Measurements from ENCODE around the gene TMPRSS4. TPM values are rescaled to one million over a fixed set of nuclear protein-coding genes. Genes with fewer than 3 reads are reported as not detected.

Gene TMPRSS4
- total RNA-seq, 2 donors from 2014 or later, result not detected

GRCh38 chr11:118050208-118050891 lies 26.5 kb upstream of the TMPRSS4 start:
- ATAC-seq (no peak), DNase-seq (no peak)
- H3K27me3 Mint-ChIP-seq, result no peaks in the 10 kb centered on the region
- H3K27ac Mint-ChIP-seq, result peak overlapping the region; percentile 98
- no peaks in the 10 kb centered on the region for H3K9me3 ChIP-seq (ENCODE audit: control insufficient read depth, low read length, poor library complexity, severe bottlenecking)
- peaks cover 64% of the 10 kb centered on the region for H3K4me1 Mint-ChIP-seq
- H3K36me3 Mint-ChIP-seq (ENCODE audit: low read depth), result no peaks in the 10 kb centered on the region
- peak overlapping the region; percentile 69 for H3K4me3 Mint-ChIP-seq

DNA sequence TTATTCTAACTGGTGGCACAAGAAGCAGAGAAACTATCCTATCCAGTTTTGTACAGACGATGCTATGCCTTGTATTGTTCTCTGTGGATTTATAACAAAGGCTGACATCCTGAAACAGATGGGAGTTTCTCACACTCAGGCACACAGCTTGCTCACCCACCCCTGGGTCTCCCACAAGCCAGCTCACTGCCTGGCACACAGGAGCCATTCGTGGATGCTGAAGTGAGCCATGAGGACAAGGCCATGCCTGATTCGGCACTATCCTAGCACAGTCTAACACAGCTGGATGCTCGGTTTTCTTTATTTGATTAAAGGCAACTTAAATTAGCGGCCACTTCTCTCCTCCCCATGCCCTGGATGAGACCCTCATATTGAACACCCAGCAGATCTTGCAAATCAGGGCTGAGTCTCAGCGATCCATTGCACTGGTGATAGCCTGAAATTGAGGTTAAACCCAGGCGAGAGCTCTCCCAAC lies 25.7 kb upstream of the TMPRSS4 start:
- Mint-ChIP-seq H3K36me3 (ENCODE audit: low read depth) (no peaks in the 10 kb centered on the region), H3K4me3 (peak overlapping the region; percentile 85), H3K27ac (peak overlapping the region; percentile 98), H3K27me3 (peaks cover 8% of the 10 kb centered on the region), H3K4me1 (peaks cover 57% of the 10 kb centered on the region)
- no peaks in the 10 kb centered on the region for H3K9me3 ChIP-seq (ENCODE audit: control insufficient read depth, low read length, poor library complexity, severe bottlenecking)
- DNase-seq (no peak), ATAC-seq (no peak)

DNA sequence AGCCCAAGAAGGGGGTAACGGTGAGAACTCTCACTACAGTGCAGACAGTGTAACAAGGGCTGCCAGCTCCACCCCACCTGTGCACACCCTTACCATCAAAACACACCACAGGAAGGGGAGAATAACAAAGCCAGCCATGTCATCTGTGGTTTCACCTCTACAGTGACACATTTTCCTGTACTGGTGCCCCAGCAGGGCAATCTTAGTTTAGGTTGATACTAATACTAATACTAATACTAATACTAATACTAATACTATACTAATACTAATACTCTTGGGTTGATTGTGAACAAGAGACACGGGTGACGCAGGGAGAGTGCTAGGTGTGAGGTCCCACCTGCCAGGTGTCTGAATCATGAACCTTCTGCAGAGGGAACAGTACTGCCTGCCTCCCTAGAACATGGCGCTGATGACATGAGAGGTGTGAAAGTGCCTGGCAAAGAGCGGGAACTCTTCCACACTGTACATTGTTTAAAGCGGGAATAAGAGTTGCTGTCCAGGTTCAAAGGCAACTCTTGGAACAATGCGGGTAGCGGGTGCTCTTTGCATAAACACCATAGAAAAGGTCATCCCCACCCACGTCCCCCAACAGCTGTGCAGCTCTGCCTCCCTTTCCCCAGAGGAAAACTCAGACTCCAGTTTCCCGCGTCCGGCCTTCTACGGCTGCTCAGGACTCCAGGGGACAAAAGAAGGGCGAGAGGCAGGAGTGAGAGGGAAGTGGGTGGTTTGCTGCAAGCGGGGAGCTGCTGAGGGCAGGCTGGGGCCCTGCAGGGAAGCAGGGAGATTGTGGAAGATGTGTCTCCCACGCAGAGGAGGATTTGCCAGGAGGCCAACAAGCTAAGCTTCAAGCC lies 25.0 kb upstream of the TMPRSS4 start:
- Mint-ChIP-seq H3K27ac (peak overlapping the region; percentile 98), H3K36me3 (ENCODE audit: low read depth) (peaks cover 5% of the 10 kb centered on the region), H3K4me3 (peak overlapping the region; percentile 85), H3K27me3 (peaks cover 14% of the 10 kb centered on the region), H3K4me1 (peaks cover 53% of the 10 kb centered on the region)
- H3K9me3 ChIP-seq (ENCODE audit: control insufficient read depth, low read length, poor library complexity, severe bottlenecking), result no peaks in the 10 kb centered on the region
- DNase-seq (peak; percentile 28 to 61 (median 54)), ATAC-seq (peak; percentile 96)

DNA sequence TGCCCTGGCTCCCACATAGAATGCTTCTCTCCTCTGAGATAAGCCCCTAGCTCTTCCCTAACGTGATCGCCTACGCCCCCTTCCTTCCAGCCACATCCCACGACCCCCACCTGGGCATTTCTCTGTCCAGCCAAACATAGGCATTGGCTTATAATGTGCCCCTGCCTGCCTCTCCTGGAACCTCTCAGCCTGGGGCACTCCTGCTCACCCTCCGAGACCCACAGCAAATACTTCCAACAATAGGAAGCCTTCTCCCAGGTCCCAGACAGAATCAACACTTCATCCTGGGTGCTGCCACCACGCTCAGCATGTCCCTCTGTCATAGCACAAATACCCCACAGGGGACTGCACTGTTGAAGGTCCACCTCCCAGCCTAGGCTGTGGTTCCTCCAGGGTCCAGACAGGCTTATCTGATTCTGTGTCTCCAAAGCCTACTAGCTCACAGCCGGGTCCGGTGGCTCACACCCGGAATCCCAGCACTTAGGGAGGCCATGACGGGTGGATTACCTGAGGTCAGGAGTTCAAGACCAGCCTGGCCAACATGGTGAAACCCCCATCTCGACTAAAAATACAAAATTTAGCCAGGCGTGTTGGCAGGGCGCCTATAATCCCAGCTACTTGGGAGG lies 24.2 kb upstream of the TMPRSS4 start:
- DNase-seq, result no peak

DNA sequence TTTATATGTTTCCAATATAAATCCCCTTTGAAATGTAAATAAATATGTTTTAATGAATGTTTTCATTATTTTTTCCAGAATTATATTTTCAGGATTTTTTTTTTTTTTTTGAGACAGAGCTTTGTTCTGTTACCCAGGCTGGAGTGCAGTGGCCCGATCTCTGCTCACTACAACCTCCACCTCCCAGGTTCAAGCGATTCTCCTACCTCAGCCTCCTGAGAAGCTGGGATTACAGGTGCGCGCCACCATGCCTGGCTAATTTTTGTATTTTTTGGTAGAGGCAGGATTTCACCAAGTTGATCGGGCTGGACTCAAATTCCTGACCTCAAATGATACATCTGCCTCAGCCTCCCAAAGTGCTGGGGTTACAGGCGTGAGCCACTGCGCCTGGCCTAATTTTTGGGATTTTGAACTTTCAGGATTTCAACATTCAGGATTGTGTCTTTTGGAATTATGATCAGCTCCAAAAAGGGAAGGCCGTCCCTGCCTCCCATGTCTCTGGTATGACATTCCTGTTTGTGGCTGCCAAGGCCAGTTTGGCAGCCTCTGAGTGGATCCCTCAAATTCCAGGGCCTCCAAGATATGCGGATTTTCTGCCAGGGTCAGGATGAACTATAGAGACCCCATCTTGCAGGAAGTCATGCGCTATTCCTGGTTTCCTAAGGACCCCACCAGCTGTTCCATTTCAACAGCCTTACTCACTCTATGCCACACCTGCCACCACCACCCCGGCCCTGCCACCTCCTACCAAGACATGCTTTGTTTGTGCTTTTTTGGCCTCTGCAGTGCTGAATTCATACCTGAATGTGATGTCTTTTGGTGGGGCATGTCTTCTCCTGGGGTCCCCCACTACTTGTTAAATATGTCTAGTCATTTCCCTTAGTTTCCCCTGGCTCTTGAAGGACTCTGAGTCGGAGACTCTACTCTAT lies 21.9 kb upstream of the TMPRSS4 start:
- no peak for DNase-seq
- peak overlapping the region; percentile 21 for H3K27ac Mint-ChIP-seq
- H3K27me3 Mint-ChIP-seq, result peaks cover 27% of the 10 kb centered on the region
- peak overlapping the region; percentile 70 for H3K4me3 Mint-ChIP-seq
- no peak for ATAC-seq
- peaks cover 43% of the 10 kb centered on the region for H3K4me1 Mint-ChIP-seq
- peaks cover 8% of the 10 kb centered on the region for H3K36me3 Mint-ChIP-seq (ENCODE audit: low read depth)
- H3K9me3 ChIP-seq (ENCODE audit: control insufficient read depth, low read length, poor library complexity, severe bottlenecking), result no peaks in the 10 kb centered on the region

More for the DNA sequence above, 24.2 kb upstream of the TMPRSS4 start:
- H3K27ac Mint-ChIP-seq, result peak overlapping the region; percentile 98
- H3K4me1 Mint-ChIP-seq, result peaks cover 55% of the 10 kb centered on the region
- no peaks in the 10 kb centered on the region for H3K9me3 ChIP-seq (ENCODE audit: control insufficient read depth, low read length, poor library complexity, severe bottlenecking)
- H3K27me3 Mint-ChIP-seq, result peaks cover 23% of the 10 kb centered on the region
- peaks cover 8% of the 10 kb centered on the region for H3K36me3 Mint-ChIP-seq (ENCODE audit: low read depth)
- no peak for ATAC-seq
- H3K4me3 Mint-ChIP-seq, result peak overlapping the region; percentile 85

DNA sequence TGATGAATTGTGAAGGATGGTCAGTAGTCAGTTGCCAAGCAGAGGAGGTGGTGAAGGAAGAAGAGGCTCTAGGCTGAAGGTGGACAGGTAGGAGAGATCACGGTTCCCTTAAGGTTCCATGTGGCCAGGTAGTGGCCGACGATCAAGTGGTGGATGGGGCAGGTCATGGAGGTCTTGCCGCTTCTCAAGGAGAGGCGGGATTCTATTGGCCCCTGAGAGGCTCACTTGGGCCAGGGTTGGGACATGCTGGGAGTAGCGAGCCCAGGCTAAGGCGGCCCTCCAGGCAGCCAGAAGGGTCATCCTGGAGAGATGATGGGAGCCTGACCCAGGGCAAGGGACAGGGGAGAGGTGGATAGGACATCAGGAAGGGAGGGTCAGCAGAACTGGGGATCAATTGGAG lies 20.9 kb upstream of the TMPRSS4 start:
- ATAC-seq, result no peak
- H3K9me3 ChIP-seq (ENCODE audit: control insufficient read depth, low read length, poor library complexity, severe bottlenecking), result no peaks in the 10 kb centered on the region
- no peak for DNase-seq
- Mint-ChIP-seq H3K27me3 (peaks cover 27% of the 10 kb centered on the region), H3K27ac (peak overlapping the region; percentile 21), H3K4me3 (peak overlapping the region; percentile 70), H3K4me1 (peaks cover 36% of the 10 kb centered on the region), H3K36me3 (ENCODE audit: low read depth) (peaks cover 8% of the 10 kb centered on the region)

GRCh38 chr11:118056806-118057205 lies 20.1 kb upstream of the TMPRSS4 start:
- Mint-ChIP-seq H3K4me1 (peaks cover 29% of the 10 kb centered on the region), H3K36me3 (ENCODE audit: low read depth) (peaks cover 8% of the 10 kb centered on the region)
- no peak for DNase-seq

DNA sequence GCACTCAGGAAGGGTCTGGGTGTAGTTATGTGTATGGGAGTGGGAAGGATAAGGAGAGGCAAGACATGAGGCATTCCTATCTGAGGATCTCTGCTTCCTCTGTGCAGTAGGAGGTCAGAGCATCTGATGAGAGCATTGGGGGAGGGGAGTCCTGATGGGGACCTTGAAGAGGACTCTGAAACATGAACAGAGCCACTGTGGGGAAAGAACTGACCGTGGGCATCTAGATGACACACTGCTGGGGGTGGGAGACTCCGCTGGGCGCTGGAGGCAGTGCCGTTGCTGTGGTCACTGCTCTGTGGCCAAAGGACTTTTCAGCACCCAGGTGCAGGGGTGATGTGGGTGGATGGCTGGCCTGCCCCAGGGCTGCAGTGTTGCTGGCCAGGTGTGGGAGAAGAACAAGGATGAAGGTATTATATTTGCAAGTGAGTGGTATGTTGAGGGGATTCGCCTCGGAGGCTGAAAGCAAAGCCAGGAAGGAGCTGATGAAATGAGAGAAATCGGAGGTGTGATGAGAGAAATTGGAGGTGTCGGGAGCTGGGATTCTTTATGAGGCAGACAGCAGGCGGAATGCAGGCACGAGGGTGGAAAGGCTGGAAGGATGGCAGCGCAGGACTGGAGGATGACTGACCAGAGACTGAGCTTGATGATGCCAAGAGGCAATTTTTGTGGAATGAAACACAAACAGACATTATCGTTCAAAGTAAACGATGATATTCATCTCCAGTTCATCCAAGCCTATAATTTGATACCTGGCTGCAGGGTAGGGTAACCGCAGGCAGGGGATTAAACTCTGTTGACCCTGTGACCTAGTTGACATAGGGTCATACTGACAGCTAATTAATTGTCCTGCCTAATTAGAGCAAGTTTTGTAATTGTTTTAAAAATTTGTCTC lies 19.4 kb upstream of the TMPRSS4 start:
- no peaks in the 10 kb centered on the region for H3K9me3 ChIP-seq (ENCODE audit: control insufficient read depth, low read length, poor library complexity, severe bottlenecking)
- H3K4me3 Mint-ChIP-seq, result no peak overlapping the region
- peaks cover 22% of the 10 kb centered on the region for H3K4me1 Mint-ChIP-seq
- H3K36me3 Mint-ChIP-seq (ENCODE audit: low read depth), result peaks cover 8% of the 10 kb centered on the region
- H3K27me3 Mint-ChIP-seq, result peaks cover 27% of the 10 kb centered on the region
- no peak for ATAC-seq
- no peak overlapping the region for H3K27ac Mint-ChIP-seq
- no peak for DNase-seq

More at GRCh38 chr11:118056806-118057205, 20.1 kb upstream of the TMPRSS4 start:
- ATAC-seq, result no peak
- Mint-ChIP-seq H3K4me3 (no peak overlapping the region), H3K27me3 (peaks cover 27% of the 10 kb centered on the region), H3K27ac (no peak overlapping the region)
- H3K9me3 ChIP-seq (ENCODE audit: control insufficient read depth, low read length, poor library complexity, severe bottlenecking), result no peaks in the 10 kb centered on the region

- H3K9me3 ChIP-seq (ENCODE audit: control insufficient read depth, low read length, poor library complexity, severe bottlenecking), result no peaks in the 10 kb centered on the region
- no peak overlapping the region for H3K27ac Mint-ChIP-seq
- H3K36me3 Mint-ChIP-seq (ENCODE audit: low read depth), result peaks cover 8% of the 10 kb centered on the region
- ATAC-seq, result no peak
- peaks cover 27% of the 10 kb centered on the region for H3K27me3 Mint-ChIP-seq
- H3K4me1 Mint-ChIP-seq, result peaks cover 14% of the 10 kb centered on the region
- H3K4me3 Mint-ChIP-seq, result no peak overlapping the region
- DNase-seq, result no peak
Observed at GRCh38 chr11:118058311-118059245, 18.3 kb upstream of the TMPRSS4 start.

DNA sequence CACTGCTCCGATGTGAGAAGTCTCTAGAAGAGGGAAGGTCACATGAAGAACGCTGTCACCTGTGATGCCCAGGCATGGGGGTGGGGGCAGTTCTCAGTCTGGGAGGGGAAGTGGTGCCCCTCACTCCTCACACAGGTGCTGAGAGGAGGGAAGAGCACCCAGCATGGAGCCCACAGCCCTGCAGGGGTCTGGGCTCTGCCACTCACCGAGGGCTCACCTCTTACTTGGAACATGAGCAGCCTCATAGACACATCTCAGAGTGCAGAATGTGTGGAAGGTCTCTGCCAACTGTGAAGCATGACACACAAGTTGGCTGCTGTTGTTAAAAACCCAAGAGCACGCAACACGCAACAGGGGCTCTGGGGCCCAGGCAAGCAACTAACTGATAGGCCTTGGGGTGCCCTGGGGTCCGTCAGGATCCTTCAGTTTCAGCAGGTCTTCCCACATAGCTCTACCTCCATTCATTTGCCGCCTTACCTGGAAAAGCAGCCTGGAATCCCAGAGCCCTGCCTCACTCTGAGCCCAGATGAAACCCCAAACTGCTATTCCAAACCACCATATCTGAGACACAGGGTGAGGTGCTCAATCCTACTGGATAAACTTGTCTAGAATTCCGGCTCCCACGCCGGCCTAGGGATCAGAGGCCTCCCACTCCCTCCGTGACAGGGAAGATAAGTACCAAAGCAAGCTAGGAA lies 17.5 kb upstream of the TMPRSS4 start:
- H3K4me3 Mint-ChIP-seq, result no peak overlapping the region
- peaks cover 14% of the 10 kb centered on the region for H3K4me1 Mint-ChIP-seq
- H3K36me3 Mint-ChIP-seq (ENCODE audit: low read depth), result peaks cover 8% of the 10 kb centered on the region
- ATAC-seq, result no peak
- DNase-seq, result no peak
- H3K27ac Mint-ChIP-seq, result no peak overlapping the region
- no peaks in the 10 kb centered on the region for H3K9me3 ChIP-seq (ENCODE audit: control insufficient read depth, low read length, poor library complexity, severe bottlenecking)
- H3K27me3 Mint-ChIP-seq, result peaks cover 27% of the 10 kb centered on the region

All from T-helper 17 cell (primary cell).